SK-N-SH treated with all-trans-retinoic acid at 6 μM for 48 hours (cell line): ENCODE results near the gene SLC6A6.

Source experiments
- ATAC-seq: fragments of 200-7000 bp; cut with Tn5 transposase; 3 replicates; pipeline ENCODE4 v1.9.1; 2020; ENCODE audit warnings: mild to moderate bottlenecking, moderate library complexity
- ARNTL ChIP-seq: fragments of 450-650 bp; formaldehyde crosslinking; IDR thresholded peaks from 2 replicates; pipeline ENCODE4 v1.5.0; 2020; ENCODE audit warnings: low read depth, mild to moderate bottlenecking, moderate library complexity, borderline replicate concordance
- CSDC2 ChIP-seq: fragments of 250-450 bp; sonication (Bioruptor Pico); IDR thresholded peaks from 2 replicates; pipeline ENCODE4 v1.5.0; 2020; ENCODE audit warnings: mild to moderate bottlenecking, moderate library complexity
- ESRRG ChIP-seq: fragments of 250-450 bp; sonication (Bioruptor Pico); IDR thresholded peaks from 2 replicates; pipeline ENCODE4 v1.6.1; 2021; ENCODE audit warnings: mild to moderate bottlenecking
- ISL1 ChIP-seq: fragments of 250-450 bp; sonication (Bioruptor Pico); IDR thresholded peaks from 2 replicates; pipeline ENCODE4 v2.1.2; 2022; ENCODE audit warnings: mild to moderate bottlenecking, moderate library complexity
- OSR1 ChIP-seq: fragments of 250-450 bp; sonication (Bioruptor Pico); IDR thresholded peaks from 2 replicates; pipeline ENCODE4 v1.8.0; 2022; ENCODE audit warnings: moderate library complexity, mild to moderate bottlenecking, inconsistent platforms
- PATZ1 ChIP-seq: fragments of 250-450 bp; sonication (Bioruptor Pico); IDR thresholded peaks from 2 replicates; pipeline ENCODE4 v1.8.0; 2020; ENCODE audit warnings: mild to moderate bottlenecking, moderate library complexity, borderline replicate concordance
- PPARA ChIP-seq: fragments of 250-450 bp; sonication (Bioruptor Pico); IDR thresholded peaks from 2 replicates; pipeline ENCODE4 v1.5.0; 2020; ENCODE audit warnings: mild to moderate bottlenecking, borderline replicate concordance
- RARB ChIP-seq: fragments of 250-450 bp; sonication (Bioruptor Pico); IDR thresholded peaks from 2 replicates; pipeline ENCODE4 v1.8.0; 2021; ENCODE audit warnings: mild to moderate bottlenecking, moderate library complexity
- SNAI2 ChIP-seq: fragments of 250-450 bp; sonication (Bioruptor Pico); IDR thresholded peaks from 2 replicates; pipeline ENCODE4 v1.5.0; 2020; ENCODE audit warnings: mild to moderate bottlenecking, moderate library complexity
- TCF4 ChIP-seq: fragments of 250-450 bp; sonication (Bioruptor Pico); IDR thresholded peaks from 2 replicates; pipeline ENCODE4 v1.8.0; 2021; ENCODE audit warnings: mild to moderate bottlenecking, moderate library complexity, borderline replicate concordance
- TOX ChIP-seq: fragments of 250-450 bp; sonication (Bioruptor Pico); IDR thresholded peaks from 2 replicates; pipeline ENCODE4 v1.8.0; 2021; ENCODE audit warnings: mild to moderate bottlenecking, moderate library complexity, borderline replicate concordance
- TSHZ2 ChIP-seq: fragments of 250-450 bp; sonication (Bioruptor Pico); IDR thresholded peaks from 2 replicates; pipeline ENCODE4 v1.5.0; 2020; ENCODE audit warnings: mild to moderate bottlenecking, moderate library complexity
- ZFP3 ChIP-seq: fragments of 250-450 bp; sonication (Bioruptor Pico); IDR thresholded peaks from 2 replicates; pipeline ENCODE4 v1.5.0; 2020; ENCODE audit warnings: mild to moderate bottlenecking, moderate library complexity
- ZFP30 ChIP-seq: fragments of 450-650 bp; formaldehyde crosslinking; IDR thresholded peaks from 2 replicates; pipeline ENCODE4 v1.5.0; 2022; ENCODE audit warnings: mild to moderate bottlenecking, moderate library complexity
- ZNF565 ChIP-seq: fragments of 450-650 bp; formaldehyde crosslinking; conservative IDR thresholded peaks from 2 replicates; pipeline ENCODE4 v1.5.0; 2020; ENCODE audit warnings: low read depth, mild to moderate bottlenecking, moderate library complexity
- ZNF70 ChIP-seq: fragments of 450-650 bp; formaldehyde crosslinking; IDR thresholded peaks from 2 replicates; pipeline ENCODE4 v1.5.0; 2020; ENCODE audit warnings: mild to moderate bottlenecking, moderate library complexity
- ZNF8 ChIP-seq: fragments of 450-650 bp; formaldehyde crosslinking; IDR thresholded peaks from 2 replicates; pipeline ENCODE4 v1.5.0; 2020; ENCODE audit warnings: mild to moderate bottlenecking, moderate library complexity
- TF ChIP-seq, protein P1 (sequence below): fragments of 250-450 bp; sonication (Bioruptor Pico); IDR thresholded peaks from 2 replicates; pipeline ENCODE4 v1.5.1; 2021; ENCODE audit warnings: mild to moderate bottlenecking, moderate library complexity
- TF ChIP-seq, protein P2 (sequence below): fragments of 250-450 bp; sonication (Bioruptor Pico); IDR thresholded peaks from 2 replicates; pipeline ENCODE4 v1.8.0; 2021; ENCODE audit warnings: low read depth, mild to moderate bottlenecking, moderate library complexity, borderline replicate concordance

The SLC6A6 gene

GRCh38 chr3:14456794-14457193, 54.4 kb downstream of the SLC6A6 start:
- ATAC-seq: no peak
- TF ChIP-seq ZNF8 (no peak), TSHZ2 (CRISPR knock-in tag) (no peak), OSR1 (CRISPR knock-in tag) (no peak), TOX (no peak), ISL1 (CRISPR knock-in tag) (no peak), ESRRG (CRISPR knock-in tag) (no peak), ARNTL (CRISPR knock-in tag) (no peak), PATZ1 (CRISPR knock-in tag) (no peak)
- TF ChIP-seq, protein P1, sequence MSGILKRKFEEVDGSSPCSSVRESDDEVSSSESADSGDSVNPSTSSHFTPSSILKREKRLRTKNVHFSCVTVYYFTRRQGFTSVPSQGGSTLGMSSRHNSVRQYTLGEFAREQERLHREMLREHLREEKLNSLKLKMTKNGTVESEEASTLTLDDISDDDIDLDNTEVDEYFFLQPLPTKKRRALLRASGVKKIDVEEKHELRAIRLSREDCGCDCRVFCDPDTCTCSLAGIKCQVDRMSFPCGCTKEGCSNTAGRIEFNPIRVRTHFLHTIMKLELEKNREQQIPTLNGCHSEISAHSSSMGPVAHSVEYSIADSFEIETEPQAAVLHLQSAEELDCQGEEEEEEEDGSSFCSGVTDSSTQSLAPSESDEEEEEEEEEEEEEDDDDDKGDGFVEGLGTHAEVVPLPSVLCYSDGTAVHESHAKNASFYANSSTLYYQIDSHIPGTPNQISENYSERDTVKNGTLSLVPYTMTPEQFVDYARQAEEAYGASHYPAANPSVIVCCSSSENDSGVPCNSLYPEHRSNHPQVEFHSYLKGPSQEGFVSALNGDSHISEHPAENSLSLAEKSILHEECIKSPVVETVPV: no peak
- TF ChIP-seq, all 23 proteins: peak for 0

DNA sequence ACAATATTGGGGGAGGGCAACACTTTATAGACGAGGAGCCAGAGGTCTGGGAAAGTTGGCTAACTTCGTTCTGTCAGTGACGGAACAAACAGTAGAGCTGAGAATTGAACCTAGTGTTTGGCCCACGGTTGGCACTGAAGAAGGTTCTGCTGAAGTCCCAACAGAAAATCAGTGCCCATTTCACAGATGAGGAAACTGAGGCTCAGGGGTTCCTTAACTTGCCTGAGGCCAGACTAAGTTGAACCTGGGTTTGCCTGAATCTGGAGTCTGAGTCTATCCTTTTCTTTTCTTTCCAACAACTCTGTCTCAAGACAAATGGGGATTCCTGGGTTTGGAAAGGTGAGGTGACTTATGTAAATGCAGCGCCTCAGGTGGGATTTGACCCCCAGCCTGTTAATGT, 55.1 kb downstream of the SLC6A6 start:
- TF ChIP-seq CSDC2 (CRISPR knock-in tag) (no peak), ZNF70 (CRISPR knock-in tag) (no peak), ZFP30 (no peak), ZNF8 (no peak), ISL1 (CRISPR knock-in tag) (no peak), ZNF565 (CRISPR knock-in tag) (no peak), ZFP3 (CRISPR knock-in tag) (no peak), TCF4 (no peak), RARB (CRISPR knock-in tag) (no peak), PATZ1 (CRISPR knock-in tag) (no peak), ESRRG (CRISPR knock-in tag) (no peak), PPARA (CRISPR knock-in tag) (no peak)
- TF ChIP-seq, protein P2, sequence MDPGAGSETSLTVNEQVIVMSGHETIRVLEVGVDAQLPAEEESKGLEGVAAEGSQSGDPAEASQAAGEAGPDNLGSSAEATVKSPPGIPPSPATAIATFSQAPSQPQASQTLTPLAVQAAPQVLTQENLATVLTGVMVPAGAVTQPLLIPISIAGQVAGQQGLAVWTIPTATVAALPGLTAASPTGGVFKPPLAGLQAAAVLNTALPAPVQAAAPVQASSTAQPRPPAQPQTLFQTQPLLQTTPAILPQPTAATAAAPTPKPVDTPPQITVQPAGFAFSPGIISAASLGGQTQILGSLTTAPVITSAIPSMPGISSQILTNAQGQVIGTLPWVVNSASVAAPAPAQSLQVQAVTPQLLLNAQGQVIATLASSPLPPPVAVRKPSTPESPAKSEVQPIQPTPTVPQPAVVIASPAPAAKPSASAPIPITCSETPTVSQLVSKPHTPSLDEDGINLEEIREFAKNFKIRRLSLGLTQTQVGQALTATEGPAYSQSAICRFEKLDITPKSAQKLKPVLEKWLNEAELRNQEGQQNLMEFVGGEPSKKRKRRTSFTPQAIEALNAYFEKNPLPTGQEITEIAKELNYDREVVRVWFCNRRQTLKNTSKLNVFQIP (CRISPR knock-in tag): no peak
- TF ChIP-seq, protein P1: no peak
- no peak for ATAC-seq

DNA sequence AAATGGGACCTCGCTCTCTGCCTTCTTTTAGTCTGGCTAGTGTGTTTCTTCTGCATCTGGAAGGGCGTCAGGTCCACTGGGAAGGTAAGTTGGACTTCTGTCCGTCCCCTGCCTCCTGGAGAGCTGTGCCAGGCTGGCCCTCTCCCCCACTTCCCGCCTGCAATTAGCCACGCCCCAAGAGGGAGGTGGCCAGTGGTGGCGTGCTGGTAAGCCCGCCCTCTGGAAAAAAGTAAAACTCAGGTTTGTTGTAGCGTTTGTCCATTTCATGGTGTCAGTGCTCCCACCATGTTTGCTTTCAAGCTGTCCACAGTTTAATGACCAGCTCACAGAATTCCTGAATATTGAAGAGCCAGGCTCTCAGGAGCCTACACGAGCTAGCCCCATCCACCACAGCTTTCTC, 55.6 kb downstream of the SLC6A6 start:
- ATAC-seq: no peak

More for the DNA sequence above, 55.6 kb downstream of the SLC6A6 start:
- no peak for TF ChIP-seq ISL1 (CRISPR knock-in tag)
- TF ChIP-seq SNAI2: no peak
